Measurements from ENCODE around the gene NDST4. TPM values are rescaled to one million over a fixed set of nuclear protein-coding genes. Genes with fewer than 3 reads are reported as not detected.

NDST4 gene
- total and polyA plus RNA-seq, 4 donors, result not detected

- H3K4me1 ChIP-seq (ENCODE audit: control insufficient read depth in 4 of 4, insufficient read depth in 4 of 4, low read length in 3 of 4), result no peaks in the 10 kb centered on the region
- 68% methylated on average over 2 of the region's 2 CpGs for WGBS
These were observed 249.4 kb downstream of the NDST4 start for GRCh38 chr4:114864060-114864459.

More at GRCh38 chr4:114864060-114864459, 249.4 kb downstream of the NDST4 start:
- H3K36me3 ChIP-seq (ENCODE audit: control insufficient read depth in 4 of 4, insufficient read depth in 3 of 4, low read depth in 1 of 4, low read length in 3 of 4), result no peaks in the 10 kb centered on the region
- DNase-seq (ENCODE audit: low spot score), result no peak
- no peak overlapping the region for H3K4me3 ChIP-seq (ENCODE audit: low read depth in 1 of 3, low read length in 3 of 3)
- H3K9me3 ChIP-seq (ENCODE audit: control insufficient read depth in 4 of 4, low read length in 3 of 4), result no peaks in the 10 kb centered on the region
- no peak overlapping the region for H3K27ac ChIP-seq (ENCODE audit: low read depth in 1 of 2, low read length in 2 of 2)
- H3K9ac ChIP-seq (ENCODE audit: low read depth in 1 of 2, low read length in 2 of 2), result no peak overlapping the region
- no peaks in the 10 kb centered on the region for H3K27me3 ChIP-seq (ENCODE audit: control insufficient read depth in 4 of 4, insufficient read depth in 4 of 4, low read length in 3 of 4)
- no peak for TF ChIP-seq ATF3 (IDR thresholded peaks at IDR 0.05)
- TF ChIP-seq FOXA2 (IDR thresholded peaks at IDR 0.05), result no peak
- TF ChIP-seq CTCF (IDR thresholded peaks at IDR 0.05; ENCODE audit: low read depth, low read length, missing input control), result no peak
- no peak for TF ChIP-seq FOXA1 (IDR thresholded peaks at IDR 0.05)
- TF ChIP-seq MAX (IDR thresholded peaks at IDR 0.05), result no peak
- no peak for TF ChIP-seq NR2F2 (IDR thresholded peaks at IDR 0.05)
- no peak for TF ChIP-seq SP1 (IDR thresholded peaks at IDR 0.05)
- no peak for TF ChIP-seq ZBTB33 (IDR thresholded peaks at IDR 0.05)
- no peak for TF ChIP-seq TAF1 (conservative IDR thresholded peaks at IDR 0.05)
- no peak for TF ChIP-seq RAD21 (IDR thresholded peaks at IDR 0.05)
- TF ChIP-seq YY1 (IDR thresholded peaks at IDR 0.05), result no peak
- TF ChIP-seq REST (IDR thresholded peaks at IDR 0.05), result no peak
- TF ChIP-seq GABPA (IDR thresholded peaks at IDR 0.05 in 1 of 2, conservative IDR thresholded peaks at IDR 0.05 in 1 of 2), result no peak
- TF ChIP-seq JUND (IDR thresholded peaks at IDR 0.05), result no peak
- no peak for TF ChIP-seq RXRA (IDR thresholded peaks at IDR 0.05)
- no peak for TF ChIP-seq HNF4A (conservative IDR thresholded peaks at IDR 0.05)
- TF ChIP-seq EGR1 (IDR thresholded peaks at IDR 0.05; ENCODE audit: low read depth in 2 of 2), result no peak
- no peak for TF ChIP-seq HNF4G (IDR thresholded peaks at IDR 0.05)

All from liver (tissue), 9 donors.